Endometrial microvascular endothelial cells (primary cell): Measurements from ENCODE around the gene C11orf21. TPM values are rescaled to one million over a fixed set of nuclear protein-coding genes. Genes with fewer than 3 reads are reported as not detected.

Experiments used
- in situ Hi-C: cut with HindIII; loops from 2 replicates; pipeline ENCODE4 v1.10.0; 2017; ENCODE audit warnings: low sequenced_read_pairs, low pct_unique_long_range_greater_than_20kb; ENCODE audit errors: inconsistent ontology term
- total RNA-seq: library from RNA; depleted of rRNA; stranded (reverse); fragments of >200 nt; gene quantifications from one replicate; pipeline ENCODE4 v1.2.3, GENCODE V29; 2015; ENCODE audit errors: inconsistent ontology term

C11orf21 gene
- total RNA-seq, 1 donor from 2014 or later, result not detected

- in situ Hi-C loops, result no loop called here
Observed at GRCh38 chr11:2311353-2312133, 9.8 kb upstream of the C11orf21 start.

- in situ Hi-C loops, result no loop called here
Observed at GRCh38 chr11:2310786-2311352, 9.2 kb upstream of the C11orf21 start.

GRCh38 chr11:2310073-2310785 lies 8.5 kb upstream of the C11orf21 start:
- in situ Hi-C loops, result no loop called here

DNA sequence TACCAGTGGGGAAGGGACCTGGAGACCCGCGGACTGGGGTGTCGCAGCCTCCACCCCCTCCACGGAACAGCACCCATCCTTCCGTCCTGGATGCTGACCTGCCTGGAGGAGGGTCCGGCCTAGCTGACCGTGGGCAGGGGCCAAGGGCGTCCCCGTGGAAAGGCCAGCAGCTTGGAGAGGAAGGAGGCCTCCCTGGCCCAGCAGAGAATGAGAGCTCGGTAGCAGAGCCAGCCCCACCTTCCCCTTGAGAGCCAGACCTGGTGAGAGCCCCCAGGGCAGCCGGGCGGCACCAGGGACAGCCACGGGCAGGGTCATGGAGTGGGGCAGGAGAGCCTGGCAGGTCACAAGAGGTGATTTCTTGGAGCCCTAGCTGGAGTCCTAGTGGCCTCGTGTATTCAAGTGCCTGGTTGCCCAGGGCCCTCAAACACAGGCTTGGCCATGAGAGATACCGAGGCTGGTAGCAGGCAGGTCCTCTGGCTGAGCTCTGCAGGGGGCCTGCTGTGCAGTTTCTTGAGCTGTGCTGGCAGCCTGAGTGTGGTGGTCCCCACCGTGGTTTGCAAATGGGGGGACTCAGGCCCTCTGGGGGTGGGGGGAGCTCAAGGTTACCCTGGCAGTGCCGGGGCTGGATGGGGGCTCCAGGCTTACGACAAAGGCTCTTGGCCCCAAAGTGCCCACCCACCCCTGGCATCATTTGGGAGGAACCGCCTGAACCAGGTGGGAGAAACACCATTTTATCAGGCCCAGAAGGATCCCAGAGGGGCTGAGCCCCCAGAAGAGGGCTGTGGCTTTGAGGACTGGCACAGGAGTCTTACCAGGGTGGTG lies 7.7 kb upstream of the C11orf21 start:
- in situ Hi-C loops, result no loop called here

DNA sequence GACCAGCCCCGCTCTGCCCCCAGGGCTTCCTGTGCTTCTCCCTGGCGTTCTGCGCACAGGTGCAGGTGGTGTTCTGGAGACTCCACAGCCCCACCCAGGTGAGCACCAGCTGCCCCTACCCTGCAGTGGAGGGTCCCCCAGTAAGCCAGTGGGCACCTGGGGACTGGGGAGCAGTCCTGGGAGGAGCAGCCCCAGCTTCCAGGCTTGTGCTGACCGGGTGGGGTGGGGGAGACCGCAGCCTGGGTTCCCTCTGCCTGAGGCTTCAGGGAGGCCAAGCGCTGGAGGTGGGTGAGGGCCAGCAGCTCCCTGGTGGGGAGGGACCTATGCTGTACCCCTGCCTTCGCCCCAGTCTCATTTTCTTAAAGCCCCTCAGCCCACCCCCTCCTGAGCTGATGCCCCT lies 7.0 kb upstream of the C11orf21 start:
- in situ Hi-C loops, result no loop called here

DNA sequence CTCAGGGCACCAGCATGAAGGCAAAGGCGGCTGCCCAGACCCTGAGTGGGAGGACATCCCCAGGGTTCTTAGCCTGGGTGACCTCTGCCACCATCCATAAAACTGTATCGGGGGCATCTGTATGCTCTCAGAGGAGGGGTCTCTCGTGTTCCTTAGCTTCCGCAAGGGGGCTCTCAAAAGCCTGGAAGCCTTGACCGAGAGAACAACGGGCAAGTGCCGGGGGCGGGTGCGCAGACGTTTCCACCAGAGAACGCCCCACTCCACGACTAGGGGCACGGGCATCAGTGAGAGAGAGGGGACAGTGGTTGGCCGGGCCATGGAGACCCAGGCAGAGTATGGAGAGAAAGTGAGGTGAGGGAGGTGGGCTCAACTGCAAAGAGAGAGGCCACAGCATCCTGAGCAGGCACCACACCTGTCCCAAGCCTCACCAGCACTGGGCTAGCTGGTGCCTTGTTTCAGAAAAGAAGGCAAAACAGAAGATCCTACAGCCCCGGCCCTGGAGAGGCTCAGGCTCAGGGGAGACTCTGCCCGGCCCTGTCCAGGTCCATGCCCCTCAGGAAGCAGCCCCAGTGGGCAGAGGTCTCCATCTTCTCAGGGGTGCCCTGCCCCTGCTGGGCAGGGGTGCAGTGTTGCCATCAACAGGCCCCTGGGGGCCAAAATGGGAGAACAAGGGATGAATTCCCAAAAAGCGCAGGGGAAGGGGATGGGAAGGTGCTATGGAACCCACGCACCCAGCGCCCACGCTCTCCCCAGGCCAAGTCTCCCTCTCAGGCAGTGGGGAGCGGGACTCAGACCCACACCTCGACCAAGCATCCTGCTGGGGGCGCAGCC lies 6.0 kb upstream of the C11orf21 start:
- in situ Hi-C loops, result no loop called here

DNA sequence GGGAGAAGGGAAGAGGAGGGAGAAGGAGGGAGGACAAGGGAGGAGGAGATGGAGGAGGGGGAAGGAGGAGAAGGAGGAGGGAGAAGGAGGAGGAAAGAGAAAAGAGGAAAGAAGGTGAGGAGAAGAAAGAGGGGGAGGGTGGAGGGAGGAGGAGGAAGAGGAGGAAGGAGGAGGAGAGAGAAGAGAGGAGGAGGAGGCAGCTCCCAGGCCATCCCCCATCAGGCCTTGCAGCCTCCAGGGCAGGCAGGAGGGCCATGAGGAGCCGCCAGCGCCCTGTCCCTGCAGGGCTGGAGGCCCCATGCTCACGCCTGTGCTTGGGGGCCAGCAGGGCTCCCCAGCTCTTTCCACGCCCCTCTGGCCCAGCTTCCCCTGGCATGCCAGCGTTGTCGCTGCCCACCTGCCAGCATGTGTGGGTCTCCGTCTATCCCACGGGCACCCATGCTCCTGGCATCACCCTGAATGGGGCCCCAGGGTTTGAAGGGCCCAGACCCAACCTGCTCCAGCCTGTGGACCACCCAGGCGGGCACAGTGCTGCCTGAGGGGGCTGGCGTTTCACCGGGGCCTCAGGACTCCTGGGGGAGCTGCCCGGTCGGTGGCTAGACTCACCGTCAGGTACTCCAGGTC lies 5.3 kb upstream of the C11orf21 start:
- in situ Hi-C loops, result no loop called here

DNA sequence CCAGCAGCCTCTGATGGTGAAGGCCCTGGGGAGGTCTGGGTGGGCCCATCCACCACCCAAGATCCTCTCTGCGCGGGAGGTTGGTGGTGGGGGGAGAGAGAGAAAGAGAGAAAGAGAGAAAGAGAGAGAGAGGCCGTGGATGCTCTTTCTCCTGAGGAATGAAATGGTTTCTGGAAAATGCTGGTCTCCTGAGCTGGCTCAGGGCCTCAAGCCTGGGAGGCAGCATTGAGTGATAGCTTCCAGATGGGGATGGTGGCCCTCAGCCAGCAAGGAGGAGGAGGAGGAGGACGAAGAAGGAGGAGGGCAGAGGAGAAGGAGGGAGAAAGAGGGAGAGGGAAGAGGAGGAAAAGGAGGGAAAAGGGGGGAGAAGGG lies 4.7 kb upstream of the C11orf21 start:
- in situ Hi-C loops, result no loop called here

GRCh38 chr11:2305788-2306451 lies 4.2 kb upstream of the C11orf21 start:
- in situ Hi-C loops, result no loop called here

- in situ Hi-C loops, result no loop called here
Observed at GRCh38 chr11:2305140-2305778, 3.5 kb upstream of the C11orf21 start.

DNA sequence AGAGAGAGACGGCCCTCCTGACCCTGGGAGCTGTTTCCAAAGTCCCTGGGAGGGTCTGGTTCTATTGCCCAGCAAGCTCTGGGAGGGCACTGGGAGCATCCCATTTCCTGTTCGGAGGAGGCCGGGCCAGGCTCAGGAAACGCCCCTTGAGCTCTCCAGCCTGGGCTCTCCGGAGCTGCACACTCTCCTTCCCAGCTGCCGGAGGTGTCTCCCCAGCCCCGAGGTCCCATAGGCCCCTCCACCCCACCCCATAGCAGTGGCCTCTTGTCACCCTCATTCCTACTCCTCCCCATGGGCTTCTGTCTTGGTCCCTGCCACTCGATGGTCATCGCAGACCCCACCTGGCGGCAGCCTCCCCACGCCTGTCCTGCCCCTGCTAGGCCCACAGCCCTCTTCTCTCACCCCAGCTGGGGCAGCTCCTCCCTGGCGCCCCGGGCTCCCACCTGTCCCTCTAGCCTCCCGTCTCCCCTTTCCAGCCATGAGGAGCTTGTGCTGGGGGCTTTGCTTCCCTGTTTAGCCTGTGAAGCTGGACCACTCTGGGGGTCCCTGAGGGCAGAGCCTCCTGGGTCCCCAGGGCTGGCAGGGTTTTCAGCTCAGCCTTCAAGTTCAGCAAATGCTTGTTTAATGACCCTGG lies 2.9 kb upstream of the C11orf21 start:
- in situ Hi-C loops, result no loop called here

DNA sequence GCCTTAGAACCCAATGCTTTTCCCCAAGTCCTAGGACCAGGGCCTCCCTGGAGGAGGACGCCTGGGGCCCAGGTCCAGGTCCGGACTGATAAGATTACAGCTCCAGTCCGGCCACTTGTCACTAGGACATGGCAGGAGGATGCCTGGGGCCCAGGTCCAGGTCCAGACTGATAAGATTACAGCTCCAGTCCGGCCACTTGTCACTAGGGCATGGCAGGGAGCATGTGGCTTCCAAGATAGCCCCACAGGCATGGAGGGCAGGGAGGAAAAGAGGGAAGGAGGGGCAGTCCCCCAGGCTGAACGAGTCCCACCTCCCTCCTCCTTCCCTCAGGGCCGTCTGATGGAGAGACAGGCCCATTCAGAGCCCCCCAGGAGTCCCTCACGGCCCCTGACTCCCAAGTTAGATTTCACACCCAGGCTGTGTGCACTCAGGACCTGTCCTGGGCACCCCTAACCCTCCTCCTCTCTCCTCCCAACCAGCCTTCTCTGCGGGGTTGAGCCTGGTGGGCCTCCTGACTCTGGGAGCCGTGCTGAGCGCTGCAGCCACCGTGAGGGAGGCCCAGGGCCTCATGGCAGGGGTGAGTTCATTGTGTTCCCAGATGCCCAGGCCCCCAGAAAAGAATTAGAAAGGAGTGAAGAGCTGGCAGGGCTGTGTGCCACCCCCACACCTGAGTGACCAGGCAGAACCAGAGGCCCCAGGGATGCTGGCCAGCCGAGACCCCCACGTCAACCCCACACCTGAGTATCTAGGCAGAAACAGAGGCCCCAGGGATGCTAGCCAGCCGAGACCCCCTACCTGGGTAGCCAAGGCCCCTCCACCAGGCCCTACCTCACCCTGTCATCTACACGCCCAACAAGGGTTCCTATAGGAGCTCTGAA lies 2.1 kb upstream of the C11orf21 start:
- in situ Hi-C loops, result no loop called here

DNA sequence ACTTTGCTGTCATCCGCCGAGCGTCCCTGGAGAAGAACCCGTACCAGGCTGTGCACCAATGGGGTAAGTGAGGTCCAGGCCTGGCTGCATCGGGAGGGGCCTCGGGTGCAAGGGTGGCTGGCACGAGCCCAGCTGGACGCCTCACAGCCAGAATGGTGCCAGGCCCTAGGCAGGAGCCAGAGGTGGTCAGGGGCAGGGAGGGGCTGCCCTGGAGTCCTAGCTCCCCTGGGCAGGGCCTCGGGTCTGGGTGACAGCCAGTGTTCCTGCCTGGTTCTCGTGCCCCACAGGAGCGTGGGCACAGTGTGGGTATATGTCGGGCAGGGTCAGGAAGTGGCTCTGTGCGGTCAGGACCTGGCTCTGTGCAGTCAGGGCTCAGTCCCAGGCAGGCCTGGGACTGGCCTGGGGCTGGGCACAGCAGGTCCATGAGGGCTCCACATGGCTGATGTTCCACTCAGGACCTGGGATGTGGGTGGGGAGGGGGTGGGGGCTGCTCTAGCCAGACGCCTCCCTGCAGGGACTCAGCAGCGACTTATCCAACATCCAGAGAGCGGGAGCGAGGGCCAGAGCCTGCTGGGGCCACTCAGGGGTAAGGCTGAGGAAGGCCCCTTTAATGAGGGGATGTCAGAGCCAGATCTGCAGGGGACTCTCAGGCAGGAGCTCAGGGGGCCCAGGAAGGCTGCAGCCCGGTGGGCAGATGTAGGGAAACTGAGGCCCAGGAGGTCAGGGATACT lies 1.3 kb upstream of the C11orf21 start:
- in situ Hi-C loops, result no loop called here

DNA sequence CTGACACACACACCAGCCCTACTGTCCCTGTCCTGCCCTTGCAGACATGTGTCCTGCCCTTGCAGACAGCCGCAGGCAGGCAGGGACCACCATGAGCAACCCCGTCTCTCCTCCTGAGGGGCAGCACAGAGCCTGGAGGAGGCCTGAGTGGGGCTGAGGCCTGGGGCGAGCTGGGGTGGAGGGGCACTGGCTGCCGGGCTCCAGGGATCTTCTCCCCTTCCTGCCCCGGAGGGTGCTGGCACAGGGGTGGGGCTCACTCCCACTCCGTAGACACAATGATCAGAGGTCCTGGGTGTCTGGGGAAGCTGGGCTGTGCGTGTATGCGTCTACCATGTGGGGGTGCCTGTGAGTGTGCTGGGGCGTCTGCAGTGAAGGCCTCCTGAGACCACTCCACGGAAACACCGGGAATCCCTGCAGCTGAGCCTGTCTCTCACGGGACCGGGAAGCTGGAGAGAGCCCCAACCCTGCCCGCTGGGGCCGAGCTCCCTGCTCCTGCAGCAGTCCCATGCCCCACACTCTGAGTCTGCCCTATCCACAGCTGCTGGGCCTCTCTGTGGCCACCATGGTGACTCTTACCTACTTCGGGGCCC lies 683 bp upstream of the C11orf21 start:
- in situ Hi-C loops, result no loop called here
